ENCODE results near the gene RABEP2. TPM values are rescaled to one million over a fixed set of nuclear protein-coding genes. Genes with fewer than 3 reads are reported as not detected.

RABEP2 gene
- total RNA-seq, 1 experiment from 2014 or later: 17.5 TPM

GRCh38 chr16:28913946-28914724 is 10.9 kb downstream of the RABEP2 start:
- Histone ChIP-seq H3K4me2 (ENCODE audit: insufficient read depth, insufficient read length, low read length) (no peak overlapping the region), H3K4me1 (ENCODE audit: insufficient read depth, low read length) (no peaks in the 10 kb centered on the region), H2BK20ac (ENCODE audit: low read depth, low read length, poor library complexity, severe bottlenecking) (no peak overlapping the region), H3T11ph (ENCODE audit: low read length) (no peak overlapping the region), H2AK5ac (ENCODE audit: insufficient read length, low read length) (no peak overlapping the region), H3K79me1 (ENCODE audit: insufficient read depth, low read depth, low read length, poor library complexity, severe bottlenecking) (no peaks in the 10 kb centered on the region), H3K56ac (ENCODE audit: insufficient read length, low read depth, low read length) (no peak overlapping the region), H3K9me3 (ENCODE audit: control insufficient read depth, low read depth, low read length) (no peaks in the 10 kb centered on the region), H4K8ac (replicated peaks; ENCODE audit: insufficient read length, low read depth, low read length) (no peak overlapping the region), H4K20me1 (ENCODE audit: control insufficient read depth, insufficient read depth, insufficient read length) (no peaks in the 10 kb centered on the region), H2BK5ac (ENCODE audit: insufficient read length, low read length) (no peak overlapping the region), H3K23ac (ENCODE audit: insufficient read length, low read depth, low read length) (no peak overlapping the region), H3K23me2 (ENCODE audit: insufficient read length, low read depth, low read length, poor library complexity, severe bottlenecking) (no peaks in the 10 kb centered on the region), H3K9ac (ENCODE audit: extremely low read depth, insufficient read length, low read length) (no peak overlapping the region), H3K4ac (ENCODE audit: low read depth, low read length) (no peak overlapping the region), H3K18ac (ENCODE audit: insufficient read length, low read depth, low read length) (no peak overlapping the region), H3K14ac (ENCODE audit: insufficient read depth, low read length) (no peak overlapping the region), H3K27me3 (ENCODE audit: insufficient read depth, low read length) (no peaks in the 10 kb centered on the region), H4K91ac (ENCODE audit: insufficient read length, low read depth, low read length) (no peak overlapping the region), H2BK120ac (ENCODE audit: low read depth, low read length, poor library complexity, severe bottlenecking) (no peak overlapping the region), H2BK15ac (ENCODE audit: low read depth, low read length) (no peak overlapping the region), H4K5ac (ENCODE audit: insufficient read length, low read depth, low read length) (no peak overlapping the region), H2BK12ac (ENCODE audit: insufficient read length, low read depth, low read length) (no peak overlapping the region), H3K27ac (ENCODE audit: insufficient read length, low read depth, low read length) (no peak overlapping the region), H3K79me2 (ENCODE audit: insufficient read depth, low read length) (no peaks in the 10 kb centered on the region), H2AFZ (ENCODE audit: low read length) (no peak overlapping the region)
- Mint-ChIP-seq H3K36me3 (ENCODE audit: insufficient read depth in 1 of 3, low read depth in 3 of 3) (peaks cover 4 to 40% (median 25%) of the 10 kb centered on the region in 3 experiments; a peak in 5 of 7 replicates), H3K27ac (peak overlapping the region; percentile 0 to 65 (median 10); a peak in 3 of 7 replicates), H3K27me3 (ENCODE audit: low read depth) (no peaks in the 10 kb centered on the region), H3K4me1 (no peaks in the 10 kb centered on the region), H3K4me3 (no peak overlapping the region), H3K9me3 (no peaks in the 10 kb centered on the region)
- DNase-seq: no peak
- TF ChIP-seq CTCF (conservative IDR thresholded peaks at IDR 0.05): no peak
- no CpG with 5 or more reads among the region's 29 CpGs for WGBS (ENCODE audit: extremely low coverage, insufficient read length, low lambda C conversion rate)
